ENCODE data around the gene CXorf38. TPM values are rescaled to one million over a fixed set of nuclear protein-coding genes. Genes with fewer than 3 reads are reported as not detected.

The CXorf38 gene
- total RNA-seq, 1 experiment from 2014 or later, result 10.5 TPM

DNA sequence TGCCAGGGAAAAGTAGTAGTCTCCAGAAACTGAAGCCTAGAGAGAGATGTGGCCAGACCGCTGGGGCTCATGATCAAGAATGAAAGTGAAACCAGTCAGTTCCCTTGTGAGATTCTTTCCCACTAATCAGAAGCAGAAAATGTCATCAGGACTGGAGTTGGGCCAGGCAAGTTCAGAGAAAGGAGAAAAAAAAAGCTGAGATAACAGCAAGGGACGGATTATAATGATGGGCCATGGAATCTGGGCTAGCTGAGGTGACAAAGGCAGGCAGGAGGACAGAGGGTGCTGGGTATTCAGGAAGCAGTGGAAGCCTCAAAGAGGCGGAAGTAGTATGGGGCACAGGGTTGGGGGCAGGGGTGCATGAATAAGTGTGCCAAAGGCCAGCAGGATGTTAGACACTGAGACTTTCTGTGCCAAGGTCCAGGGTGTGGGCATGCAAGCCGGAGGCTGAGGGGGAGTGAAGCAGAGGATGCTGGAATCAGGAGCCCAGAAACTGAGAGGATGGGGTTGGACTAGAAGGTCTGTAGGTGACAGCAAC lies 2.5 kb downstream of the CXorf38 start:
- H3K79me2 ChIP-seq (ENCODE audit: insufficient read depth, low read length), result peaks cover 7% of the 10 kb centered on the region; the same call in 1 of the 2 replicates
- H3K23ac ChIP-seq (ENCODE audit: insufficient read length, low read depth, low read length), result no peak overlapping the region
- H4K8ac ChIP-seq (replicated peaks; ENCODE audit: insufficient read length, low read depth, low read length), result no peak overlapping the region
- H4K20me1 ChIP-seq (ENCODE audit: control insufficient read depth, insufficient read depth, insufficient read length), result no peaks in the 10 kb centered on the region
- H3K36me3 Mint-ChIP-seq (ENCODE audit: insufficient read depth in 1 of 3, low read depth in 3 of 3), result peaks cover 10 to 35% (median 29%) of the 10 kb centered on the region in 3 experiments
- H3K4me3 Mint-ChIP-seq, result peak overlapping the region; percentile 43 to 47
- H2BK20ac ChIP-seq (ENCODE audit: low read depth, low read length, poor library complexity, severe bottlenecking), result no peak overlapping the region
- H2AK5ac ChIP-seq (ENCODE audit: insufficient read length, low read length), result no peak overlapping the region
- H3K79me1 ChIP-seq (ENCODE audit: insufficient read depth, low read depth, low read length, poor library complexity, severe bottlenecking), result no peaks in the 10 kb centered on the region
- no peaks in the 10 kb centered on the region for H3K9me3 ChIP-seq (ENCODE audit: control insufficient read depth, low read depth, low read length)
- no peak overlapping the region for H3K18ac ChIP-seq (ENCODE audit: insufficient read length, low read depth, low read length)
- no peak overlapping the region for H4K91ac ChIP-seq (ENCODE audit: insufficient read length, low read depth, low read length)
- no peak overlapping the region for H3K14ac ChIP-seq (ENCODE audit: insufficient read depth, low read length)
- DNase-seq, result no peak
- no peak overlapping the region for H2BK120ac ChIP-seq (ENCODE audit: low read depth, low read length, poor library complexity, severe bottlenecking)
- H3K27me3 Mint-ChIP-seq (ENCODE audit: low read depth), result no peaks in the 10 kb centered on the region
- H2BK5ac ChIP-seq (ENCODE audit: insufficient read length, low read length), result no peak overlapping the region
- no peak overlapping the region for H4K5ac ChIP-seq (ENCODE audit: insufficient read length, low read depth, low read length)
- H3K4me2 ChIP-seq (ENCODE audit: insufficient read depth, insufficient read length, low read length), result no peak overlapping the region
- TF ChIP-seq, protein P1, sequence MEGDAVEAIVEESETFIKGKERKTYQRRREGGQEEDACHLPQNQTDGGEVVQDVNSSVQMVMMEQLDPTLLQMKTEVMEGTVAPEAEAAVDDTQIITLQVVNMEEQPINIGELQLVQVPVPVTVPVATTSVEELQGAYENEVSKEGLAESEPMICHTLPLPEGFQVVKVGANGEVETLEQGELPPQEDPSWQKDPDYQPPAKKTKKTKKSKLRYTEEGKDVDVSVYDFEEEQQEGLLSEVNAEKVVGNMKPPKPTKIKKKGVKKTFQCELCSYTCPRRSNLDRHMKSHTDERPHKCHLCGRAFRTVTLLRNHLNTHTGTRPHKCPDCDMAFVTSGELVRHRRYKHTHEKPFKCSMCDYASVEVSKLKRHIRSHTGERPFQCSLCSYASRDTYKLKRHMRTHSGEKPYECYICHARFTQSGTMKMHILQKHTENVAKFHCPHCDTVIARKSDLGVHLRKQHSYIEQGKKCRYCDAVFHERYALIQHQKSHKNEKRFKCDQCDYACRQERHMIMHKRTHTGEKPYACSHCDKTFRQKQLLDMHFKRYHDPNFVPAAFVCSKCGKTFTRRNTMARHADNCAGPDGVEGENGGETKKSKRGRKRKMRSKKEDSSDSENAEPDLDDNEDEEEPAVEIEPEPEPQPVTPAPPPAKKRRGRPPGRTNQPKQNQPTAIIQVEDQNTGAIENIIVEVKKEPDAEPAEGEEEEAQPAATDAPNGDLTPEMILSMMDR (conservative IDR thresholded peaks at IDR 0.05), result no peak
- H3K9me3 Mint-ChIP-seq, result peaks cover 49 to 57% of the 10 kb centered on the region in 2 experiments
- no peak overlapping the region for H2AFZ ChIP-seq (ENCODE audit: low read length)
- H3K27ac ChIP-seq (ENCODE audit: insufficient read length, low read depth, low read length), result no peak overlapping the region
- no peak overlapping the region for H3K56ac ChIP-seq (ENCODE audit: insufficient read length, low read depth, low read length)
- H3K4me1 ChIP-seq (ENCODE audit: insufficient read depth, low read length), result no peaks in the 10 kb centered on the region
- no peak overlapping the region for H3T11ph ChIP-seq (ENCODE audit: low read length)
- H2BK15ac ChIP-seq (ENCODE audit: low read depth, low read length), result no peak overlapping the region
- no peaks in the 10 kb centered on the region for H3K27me3 ChIP-seq (ENCODE audit: insufficient read depth, low read length)
- H3K4ac ChIP-seq (ENCODE audit: low read depth, low read length), result no peak overlapping the region
- peaks cover 10 to 24% of the 10 kb centered on the region in 2 experiments for H3K4me1 Mint-ChIP-seq
- H3K23me2 ChIP-seq (ENCODE audit: insufficient read length, low read depth, low read length, poor library complexity, severe bottlenecking), result no peaks in the 10 kb centered on the region
- peak overlapping the region in 2 of 3 experiments; percentile 27 to 41; a peak in 3 of 7 replicates for H3K27ac Mint-ChIP-seq
- no peak overlapping the region for H2BK12ac ChIP-seq (ENCODE audit: insufficient read length, low read depth, low read length)
- no CpG with 5 or more reads among the region's 4 CpGs for WGBS (ENCODE audit: extremely low coverage, insufficient read length, low lambda C conversion rate)
- H3K9ac ChIP-seq (ENCODE audit: extremely low read depth, insufficient read length, low read length), result no peak overlapping the region
